ENCODE measurements around the gene ADH6.

DNA sequence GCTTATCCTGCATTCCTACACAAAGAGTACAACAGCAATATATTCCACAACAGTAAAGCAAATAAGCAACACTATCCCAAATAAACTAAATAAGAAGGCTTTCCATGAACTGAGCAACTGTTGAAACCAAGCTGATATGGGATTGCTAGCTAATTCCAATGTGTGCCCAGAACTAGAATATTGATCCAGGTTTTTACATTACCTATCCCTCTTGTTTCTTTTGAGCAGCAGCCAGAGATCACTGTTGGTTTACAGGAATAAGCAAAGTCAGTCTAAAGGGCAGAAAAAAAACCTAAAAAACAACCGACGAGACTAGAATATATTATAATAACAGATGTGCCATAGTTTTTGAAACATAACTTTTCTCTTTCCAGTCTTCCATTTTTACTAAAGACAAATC, 52.5 kb downstream of the ADH6 start:
- TF ChIP-seq, protein P1, sequence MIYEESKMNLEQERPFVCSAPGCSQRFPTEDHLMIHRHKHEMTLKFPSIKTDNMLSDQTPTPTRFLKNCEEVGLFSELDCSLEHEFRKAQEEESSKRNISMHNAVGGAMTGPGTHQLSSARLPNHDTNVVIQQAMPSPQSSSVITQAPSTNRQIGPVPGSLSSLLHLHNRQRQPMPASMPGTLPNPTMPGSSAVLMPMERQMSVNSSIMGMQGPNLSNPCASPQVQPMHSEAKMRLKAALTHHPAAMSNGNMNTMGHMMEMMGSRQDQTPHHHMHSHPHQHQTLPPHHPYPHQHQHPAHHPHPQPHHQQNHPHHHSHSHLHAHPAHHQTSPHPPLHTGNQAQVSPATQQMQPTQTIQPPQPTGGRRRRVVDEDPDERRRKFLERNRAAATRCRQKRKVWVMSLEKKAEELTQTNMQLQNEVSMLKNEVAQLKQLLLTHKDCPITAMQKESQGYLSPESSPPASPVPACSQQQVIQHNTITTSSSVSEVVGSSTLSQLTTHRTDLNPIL (CRISPR knock-in tag; IDR thresholded peaks at IDR 0.05; ENCODE audit: low read depth) = no peak
- no peak for TF ChIP-seq POU6F1 (CRISPR knock-in tag; IDR thresholded peaks at IDR 0.05; ENCODE audit: borderline replicate concordance, low read depth)
- TF ChIP-seq ARNTL (CRISPR knock-in tag; IDR thresholded peaks at IDR 0.05; ENCODE audit: borderline replicate concordance, low read depth) = no peak
- TF ChIP-seq, protein P2, sequence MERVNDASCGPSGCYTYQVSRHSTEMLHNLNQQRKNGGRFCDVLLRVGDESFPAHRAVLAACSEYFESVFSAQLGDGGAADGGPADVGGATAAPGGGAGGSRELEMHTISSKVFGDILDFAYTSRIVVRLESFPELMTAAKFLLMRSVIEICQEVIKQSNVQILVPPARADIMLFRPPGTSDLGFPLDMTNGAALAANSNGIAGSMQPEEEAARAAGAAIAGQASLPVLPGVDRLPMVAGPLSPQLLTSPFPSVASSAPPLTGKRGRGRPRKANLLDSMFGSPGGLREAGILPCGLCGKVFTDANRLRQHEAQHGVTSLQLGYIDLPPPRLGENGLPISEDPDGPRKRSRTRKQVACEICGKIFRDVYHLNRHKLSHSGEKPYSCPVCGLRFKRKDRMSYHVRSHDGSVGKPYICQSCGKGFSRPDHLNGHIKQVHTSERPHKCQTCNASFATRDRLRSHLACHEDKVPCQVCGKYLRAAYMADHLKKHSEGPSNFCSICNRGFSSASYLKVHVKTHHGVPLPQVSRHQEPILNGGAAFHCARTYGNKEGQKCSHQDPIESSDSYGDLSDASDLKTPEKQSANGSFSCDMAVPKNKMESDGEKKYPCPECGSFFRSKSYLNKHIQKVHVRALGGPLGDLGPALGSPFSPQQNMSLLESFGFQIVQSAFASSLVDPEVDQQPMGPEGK (CRISPR knock-in tag; IDR thresholded peaks at IDR 0.05; ENCODE audit: borderline replicate concordance) = no peak
- TF ChIP-seq ZNF565 (CRISPR knock-in tag; conservative IDR thresholded peaks at IDR 0.05; ENCODE audit: low read depth) = no peak
- no peak for TF ChIP-seq ZC3H10 (CRISPR knock-in tag; IDR thresholded peaks at IDR 0.05)
- TF ChIP-seq, protein P3, sequence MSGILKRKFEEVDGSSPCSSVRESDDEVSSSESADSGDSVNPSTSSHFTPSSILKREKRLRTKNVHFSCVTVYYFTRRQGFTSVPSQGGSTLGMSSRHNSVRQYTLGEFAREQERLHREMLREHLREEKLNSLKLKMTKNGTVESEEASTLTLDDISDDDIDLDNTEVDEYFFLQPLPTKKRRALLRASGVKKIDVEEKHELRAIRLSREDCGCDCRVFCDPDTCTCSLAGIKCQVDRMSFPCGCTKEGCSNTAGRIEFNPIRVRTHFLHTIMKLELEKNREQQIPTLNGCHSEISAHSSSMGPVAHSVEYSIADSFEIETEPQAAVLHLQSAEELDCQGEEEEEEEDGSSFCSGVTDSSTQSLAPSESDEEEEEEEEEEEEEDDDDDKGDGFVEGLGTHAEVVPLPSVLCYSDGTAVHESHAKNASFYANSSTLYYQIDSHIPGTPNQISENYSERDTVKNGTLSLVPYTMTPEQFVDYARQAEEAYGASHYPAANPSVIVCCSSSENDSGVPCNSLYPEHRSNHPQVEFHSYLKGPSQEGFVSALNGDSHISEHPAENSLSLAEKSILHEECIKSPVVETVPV (CRISPR knock-in tag; IDR thresholded peaks at IDR 0.05) = no peak
- no peak for TF ChIP-seq ZNF8 (CRISPR knock-in tag; IDR thresholded peaks at IDR 0.05)
- no peak for TF ChIP-seq ZFP30 (CRISPR knock-in tag; IDR thresholded peaks at IDR 0.05)
